ENCODE data around the gene IL36RN.

DNA sequence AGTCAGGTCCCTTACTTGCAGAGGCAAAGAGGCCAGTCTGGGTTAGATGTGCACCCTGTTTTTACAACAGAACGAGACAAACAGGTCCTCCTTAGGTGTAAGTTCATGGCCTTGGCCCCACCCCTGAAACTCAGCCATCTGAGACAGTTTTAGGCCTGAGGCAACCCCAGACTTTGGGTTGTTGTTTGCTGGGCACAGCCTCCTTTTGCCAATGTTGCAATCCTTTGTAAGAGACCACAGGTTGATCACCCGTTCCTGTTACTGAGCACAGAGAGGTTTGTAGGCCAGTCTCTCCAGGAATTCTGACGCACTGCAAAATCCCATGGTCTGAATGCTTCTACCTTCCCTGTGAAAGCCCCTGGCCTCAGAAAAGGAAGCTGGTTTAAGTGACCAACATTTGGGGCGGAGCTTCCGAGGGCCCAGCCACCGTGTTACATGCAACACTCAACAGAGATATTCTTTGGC is 52.9 kb downstream of the IL36RN start:
- TF ChIP-seq, protein P1, sequence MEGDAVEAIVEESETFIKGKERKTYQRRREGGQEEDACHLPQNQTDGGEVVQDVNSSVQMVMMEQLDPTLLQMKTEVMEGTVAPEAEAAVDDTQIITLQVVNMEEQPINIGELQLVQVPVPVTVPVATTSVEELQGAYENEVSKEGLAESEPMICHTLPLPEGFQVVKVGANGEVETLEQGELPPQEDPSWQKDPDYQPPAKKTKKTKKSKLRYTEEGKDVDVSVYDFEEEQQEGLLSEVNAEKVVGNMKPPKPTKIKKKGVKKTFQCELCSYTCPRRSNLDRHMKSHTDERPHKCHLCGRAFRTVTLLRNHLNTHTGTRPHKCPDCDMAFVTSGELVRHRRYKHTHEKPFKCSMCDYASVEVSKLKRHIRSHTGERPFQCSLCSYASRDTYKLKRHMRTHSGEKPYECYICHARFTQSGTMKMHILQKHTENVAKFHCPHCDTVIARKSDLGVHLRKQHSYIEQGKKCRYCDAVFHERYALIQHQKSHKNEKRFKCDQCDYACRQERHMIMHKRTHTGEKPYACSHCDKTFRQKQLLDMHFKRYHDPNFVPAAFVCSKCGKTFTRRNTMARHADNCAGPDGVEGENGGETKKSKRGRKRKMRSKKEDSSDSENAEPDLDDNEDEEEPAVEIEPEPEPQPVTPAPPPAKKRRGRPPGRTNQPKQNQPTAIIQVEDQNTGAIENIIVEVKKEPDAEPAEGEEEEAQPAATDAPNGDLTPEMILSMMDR (conservative IDR thresholded peaks at IDR 0.05; ENCODE audit: low read length) = no peak
- TF ChIP-seq EZH2phosphoT487 (IDR thresholded peaks at IDR 0.05; ENCODE audit: borderline replicate concordance, low read depth, low read length) = no peak

All from OCI-LY7 (cell line).